Neuronal stem cell (in vitro differentiated cells): ENCODE results near the gene OBSCN.

Source experiments
- DNase-seq: peaks from one replicate; pipeline ENCODE4 v3.0.0-alpha.2; 2013; ENCODE audit warnings: low spot score
- H2AFZ ChIP-seq: one replicate; pipeline ENCODE4 v1.6.1; 2013; ENCODE audit warnings: mild to moderate bottlenecking, low read length, inconsistent platforms
- H2AK5ac ChIP-seq: 2 replicates; pipeline ENCODE4 v1.6.1; 2013; ENCODE audit warnings: low read depth, mild to moderate bottlenecking, inconsistent platforms, low read length, moderate library complexity, mixed read lengths
- H2BK120ac ChIP-seq: 2 replicates; pipeline ENCODE4 v1.6.1; 2013; ENCODE audit warnings: low read depth, mild to moderate bottlenecking, inconsistent platforms, low read length, moderate library complexity, mixed read lengths
- H2BK12ac ChIP-seq: one replicate; pipeline ENCODE4 v1.6.1; 2013; ENCODE audit warnings: low read length, inconsistent platforms
- H2BK15ac ChIP-seq: 2 replicates; pipeline ENCODE4 v1.6.1; 2013; ENCODE audit warnings: mild to moderate bottlenecking, low read length, inconsistent platforms, mixed read lengths
- H2BK5ac ChIP-seq: one replicate; pipeline ENCODE4 v1.6.1; 2013; ENCODE audit warnings: inconsistent platforms, mild to moderate bottlenecking, low read length, moderate library complexity
- H3K14ac ChIP-seq: one replicate; pipeline ENCODE4 v1.6.1; 2013; ENCODE audit warnings: low read length, inconsistent platforms
- H3K18ac ChIP-seq: 2 replicates; pipeline ENCODE4 v1.6.1; 2013; ENCODE audit warnings: low read length, inconsistent platforms
- H3K23ac ChIP-seq: 2 replicates; pipeline ENCODE4 v1.6.1; 2013; ENCODE audit warnings: low read depth, mild to moderate bottlenecking, mixed read lengths, low read length, inconsistent platforms; ENCODE audit not compliant: poor library complexity
- H3K27ac ChIP-seq: replicated peaks from 3 replicates; pipeline ENCODE4 v1.5.1; 2013; ENCODE audit warnings: low read length, inconsistent platforms
- H3K27me3 ChIP-seq, 3 experiments: 2 replicates each; pipeline ENCODE4 v1.6.1; 2013; ENCODE audit warnings: low read length in 3 of 3, mild to moderate bottlenecking in 2 of 3, inconsistent platforms in 1 of 3, low read depth in 1 of 3, mixed read lengths in 1 of 3, moderate library complexity in 1 of 3; ENCODE audit not compliant: control insufficient read depth in 3 of 3, insufficient read depth in 3 of 3
- H3K36me3 ChIP-seq, 2 donors: replicated peaks in 1 of 2; 2 replicates each; pipeline ENCODE4 v1.6.1; 2013; ENCODE audit warnings: low read length in 2 of 2; ENCODE audit not compliant: control insufficient read depth in 2 of 2, insufficient read depth in 2 of 2
- H3K4ac ChIP-seq: 2 replicates; pipeline ENCODE4 v1.6.1; 2013; ENCODE audit warnings: inconsistent platforms, mild to moderate bottlenecking, low read length, moderate library complexity
- H3K4me1 ChIP-seq, 2 donors: 1 replicate in 1 of 2; 2 replicates in 1 of 2; pipeline ENCODE4 v1.6.1; 2013; ENCODE audit warnings: low read length in 2 of 2, low read depth in 1 of 2; ENCODE audit not compliant: control insufficient read depth in 2 of 2, insufficient read depth in 1 of 2
- H3K4me2 ChIP-seq: one replicate; pipeline ENCODE4 v1.6.1; 2013; ENCODE audit warnings: mild to moderate bottlenecking, low read length, inconsistent platforms; ENCODE audit not compliant: insufficient read depth, poor library complexity, severe bottlenecking
- H3K4me3 ChIP-seq, 2 donors: 2 replicates each; pipeline ENCODE4 v1.5.1; 2013; ENCODE audit warnings: low read length in 2 of 2, mild to moderate bottlenecking in 2 of 2, inconsistent platforms in 1 of 2, moderate library complexity in 1 of 2
- H3K79me1 ChIP-seq: one replicate; pipeline ENCODE4 v1.6.1; 2013; ENCODE audit warnings: low read depth, mild to moderate bottlenecking, inconsistent platforms, low read length, moderate library complexity
- H3K9ac ChIP-seq: one replicate; pipeline ENCODE4 v1.6.1; 2013; ENCODE audit warnings: mild to moderate bottlenecking, low read depth, low read length, inconsistent platforms; ENCODE audit not compliant: poor library complexity
- H3K9me3 ChIP-seq, 2 donors: replicated peaks in 1 of 2; 2 replicates each; pipeline versions ENCODE3 to v1.6.1; 2013; ENCODE audit warnings: low read length in 2 of 2, mild to moderate bottlenecking in 2 of 2, inconsistent platforms in 1 of 2, low read depth in 1 of 2, mixed read lengths in 1 of 2, moderate library complexity in 1 of 2; ENCODE audit not compliant: control insufficient read depth in 2 of 2, insufficient read depth in 1 of 2
- H4K8ac ChIP-seq: one replicate; pipeline ENCODE4 v1.6.1; 2013; ENCODE audit warnings: low read depth, mild to moderate bottlenecking, inconsistent platforms, low read length, moderate library complexity
- H4K91ac ChIP-seq: one replicate; pipeline ENCODE4 v1.6.1; 2013; ENCODE audit warnings: low read length, low read depth, mild to moderate bottlenecking, inconsistent platforms; ENCODE audit not compliant: poor library complexity
- WGBS, 2 donors: extraction: QIAGEN DNeasy Blood & Tissue Kit; methylation state at CpG; one replicate each; pipeline ENCODE4 v1.1.7; 2013; ENCODE audit warnings: missing lambda C conversion rate in 2 of 2, mixed read lengths in 1 of 2; ENCODE audit not compliant: insufficient read length in 2 of 2, insufficient replicate concordance in 1 of 2; ENCODE audit errors: extremely low coverage in 2 of 2; 5-methylcytosine and 5-hydroxymethylcytosine counted together

OBSCN gene

DNA sequence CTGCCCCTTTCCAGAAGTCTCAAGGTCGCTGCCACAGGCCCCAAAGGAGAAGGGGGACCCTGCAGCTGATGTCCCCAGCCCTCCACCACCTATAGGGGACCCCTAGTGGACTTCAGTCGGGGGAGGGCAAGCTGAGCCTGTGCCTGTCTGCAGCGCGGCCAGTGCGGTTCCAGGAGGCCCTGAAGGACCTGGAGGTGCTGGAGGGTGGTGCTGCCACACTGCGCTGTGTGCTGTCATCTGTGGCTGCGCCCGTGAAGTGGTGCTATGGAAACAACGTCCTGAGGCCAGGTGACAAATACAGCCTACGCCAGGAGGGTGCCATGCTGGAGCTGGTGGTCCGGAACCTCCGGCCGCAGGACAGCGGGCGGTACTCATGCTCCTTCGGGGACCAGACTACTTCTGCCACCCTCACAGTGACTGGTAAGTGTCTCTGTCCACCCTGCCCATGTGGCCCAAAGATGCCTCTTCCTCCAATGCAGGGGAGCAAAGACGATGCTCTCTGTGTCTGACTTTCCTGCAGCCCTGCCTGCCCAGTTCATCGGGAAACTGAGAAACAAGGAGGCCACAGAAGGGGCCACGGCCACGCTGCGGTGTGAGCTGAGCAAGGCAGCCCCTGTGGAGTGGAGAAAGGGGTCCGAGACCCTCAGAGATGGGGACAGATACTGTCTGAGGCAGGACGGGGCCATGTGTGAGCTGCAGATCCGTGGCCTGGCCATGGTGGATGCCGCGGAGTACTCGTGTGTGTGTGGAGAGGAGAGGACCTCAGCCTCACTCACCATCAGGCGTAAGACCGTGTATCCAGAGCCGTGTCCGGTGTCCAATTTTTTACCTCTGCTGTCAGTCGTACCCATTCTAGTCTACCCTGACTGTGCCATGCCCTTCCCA, 79.9 kb downstream of the OBSCN start:
- Histone ChIP-seq H3K14ac (peak overlapping the region; percentile 21), H3K4me1 (no peaks in the 10 kb centered on the region), H2BK15ac (no peak overlapping the region), H3K4me2 (no peak overlapping the region), H2AK5ac (no peak overlapping the region), H3K4me3 (no peak overlapping the region), H3K27me3 (no peaks in the 10 kb centered on the region), H3K9me3 (no peaks in the 10 kb centered on the region), H3K79me1 (peaks cover 5% of the 10 kb centered on the region), H3K27ac (no peak overlapping the region), H4K8ac (peak overlapping the region; percentile 72), H4K91ac (no peak overlapping the region), H3K18ac (no peak overlapping the region), H3K4ac (no peak overlapping the region), H2BK12ac (peak overlapping the region; percentile 90), H2BK120ac (no peak overlapping the region), H3K9ac (peak overlapping the region; percentile 2), H3K36me3 (peaks cover 0 to 38% of the 10 kb centered on the region in 2 donors), H3K23ac (no peak overlapping the region), H2AFZ (no peak overlapping the region), H2BK5ac (no peak overlapping the region)
- no CpG with 5 or more reads among the region's 32 CpGs for WGBS, 2 donors
- DNase-seq, result no peak

GRCh38 chr1:228288536-228289238, 80.8 kb downstream of the OBSCN start:
- DNase-seq, result no peak
- no peak overlapping the region for H4K91ac ChIP-seq
- H3K14ac ChIP-seq, result peak overlapping the region; percentile 26
- H3K4ac ChIP-seq, result no peak overlapping the region
- H2BK120ac ChIP-seq, result no peak overlapping the region
- no peaks in the 10 kb centered on the region for H3K4me1 ChIP-seq
- no peak overlapping the region for H3K27ac ChIP-seq
- H3K23ac ChIP-seq, result peak overlapping the region; percentile 22
- WGBS, 2 donors, result no CpG with 5 or more reads among the region's 18 CpGs
- H2BK12ac ChIP-seq, result no peak overlapping the region
- no peak overlapping the region for H3K4me2 ChIP-seq
- H3K18ac ChIP-seq, result no peak overlapping the region
- no peak overlapping the region for H2BK5ac ChIP-seq
- no peak overlapping the region for H4K8ac ChIP-seq
- H3K9me3 ChIP-seq, result no peaks in the 10 kb centered on the region
- H3K79me1 ChIP-seq, result peaks cover 3% of the 10 kb centered on the region
- no peak overlapping the region for H2AK5ac ChIP-seq
- H3K9ac ChIP-seq, result no peak overlapping the region
- no peak overlapping the region for H2BK15ac ChIP-seq
- peaks cover 0 to 31% of the 10 kb centered on the region in 2 donors for H3K36me3 ChIP-seq
- no peaks in the 10 kb centered on the region for H3K27me3 ChIP-seq
- no peak overlapping the region for H3K4me3 ChIP-seq
- H2AFZ ChIP-seq, result no peak overlapping the region

GRCh38 chr1:228289239-228289849, 81.5 kb downstream of the OBSCN start:
- Histone ChIP-seq H2AK5ac (no peak overlapping the region), H3K27ac (no peak overlapping the region), H3K4me1 (no peaks in the 10 kb centered on the region), H3K14ac (no peak overlapping the region), H3K4me2 (no peak overlapping the region), H3K9me3 (peaks cover 0 to 2% of the 10 kb centered on the region in 2 donors), H2BK5ac (peak overlapping the region; percentile 88), H3K4ac (no peak overlapping the region), H2BK120ac (no peak overlapping the region), H2BK12ac (no peak overlapping the region), H4K91ac (no peak overlapping the region), H3K9ac (no peak overlapping the region), H3K23ac (peak overlapping the region; percentile 82), H3K18ac (no peak overlapping the region), H3K36me3 (peaks cover 0 to 31% of the 10 kb centered on the region in 2 donors), H3K79me1 (peaks cover 3% of the 10 kb centered on the region), H3K27me3 (no peaks in the 10 kb centered on the region), H3K4me3 (no peak overlapping the region), H2AFZ (no peak overlapping the region), H4K8ac (no peak overlapping the region), H2BK15ac (no peak overlapping the region)
- WGBS, 2 donors, result no CpG with 5 or more reads among the region's 12 CpGs
- no peak for DNase-seq
